Right atrium auricular region (tissue), 2 donors: Measurements from ENCODE around the gene YARS1. TPM values are rescaled to one million over a fixed set of nuclear protein-coding genes. Genes with fewer than 3 reads are reported as not detected.
"Not testable (repeated sequence)": the region's sequence is repeated elsewhere in the genome, so short reads cannot be mapped to it uniquely, and the experiment has no call there.

Experiments
- DNase-seq: peaks from one replicate; pipeline ENCODE4 v3.0.0-alpha.2; 2019; ENCODE audit warnings: low spot score
- H3K27ac ChIP-seq, 2 donors: fragments of 200-600 bp; sonication (generic); 1 replicate in 1 of 2; 2 replicates in 1 of 2; pipeline ENCODE4 v1.5.1; 2016 to 2019
- H3K27me3 ChIP-seq, 2 donors: fragments of 200-600 bp; sonication (generic); one replicate each; pipeline versions ENCODE4 v1.5.1 to v1.6.0; 2017 to 2019
- H3K36me3 ChIP-seq: fragments of 200-600 bp; sonication (generic); one replicate; pipeline ENCODE4 v1.5.1; 2016
- H3K4me1 ChIP-seq, 2 donors: fragments of 200-600 bp; sonication (generic); one replicate each; pipeline versions ENCODE4 v1.5.1 to v1.6.0; 2017 to 2019
- H3K4me3 ChIP-seq, 2 donors: fragments of 200-600 bp; sonication (generic); 1 replicate in 1 of 2; 2 replicates in 1 of 2; pipeline ENCODE4 v1.5.1; 2017 to 2019; ENCODE audit warnings: mild to moderate bottlenecking in 1 of 2, moderate library complexity in 1 of 2
- H3K9me3 ChIP-seq, 2 donors: fragments of 200-600 bp; sonication (generic); one replicate each; pipeline ENCODE4 v1.5.1; 2019
- CTCF ChIP-seq, 2 donors: fragments of 200-600 bp; sonication (generic); IDR thresholded peaks; one replicate each; pipeline ENCODE4 v1.5.1; 2019; ENCODE audit warnings: antibody characterized with exemption in 2 of 2
- total RNA-seq, 2 donors: library from RNA; depleted of rRNA; stranded (reverse); fragments of >200 nt; gene quantifications; one replicate each; pipeline ENCODE4 v1.1.0, GENCODE V29; 2016

Gene YARS1
- total RNA-seq, 2 donors from 2014 or later = 23.3 to 33.1 TPM

- Histone ChIP-seq H3K36me3 (peaks cover 26% of the 10 kb centered on the region), H3K4me1 (peaks cover 0 to 42% of the 10 kb centered on the region in 2 donors), H3K9me3 (no peaks in the 10 kb centered on the region), H3K27me3 (no peaks in the 10 kb centered on the region), H3K4me3 (no peak overlapping the region), H3K27ac (no peak overlapping the region)
- no peak for TF ChIP-seq CTCF (IDR thresholded peaks at IDR 0.05)
- no peak for DNase-seq
These were observed 5.2 kb downstream of the YARS1 start for GRCh38 chr1:32811917-32812316.

- no peak for TF ChIP-seq CTCF (IDR thresholded peaks at IDR 0.05)
- Histone ChIP-seq H3K36me3 (peaks cover 33% of the 10 kb centered on the region), H3K4me1 (peaks cover 0 to 41% of the 10 kb centered on the region in 2 donors), H3K4me3 (no peak overlapping the region), H3K27ac (no peak overlapping the region), H3K27me3 (no peaks in the 10 kb centered on the region), H3K9me3 (no peaks in the 10 kb centered on the region)
- DNase-seq = no peak
These were observed 5.9 kb downstream of the YARS1 start for GRCh38 chr1:32811265-32811664.

- H3K36me3 ChIP-seq = peaks cover 41% of the 10 kb centered on the region
These were observed 6.8 kb downstream of the YARS1 start for GRCh38 chr1:32810358-32810757.

DNA sequence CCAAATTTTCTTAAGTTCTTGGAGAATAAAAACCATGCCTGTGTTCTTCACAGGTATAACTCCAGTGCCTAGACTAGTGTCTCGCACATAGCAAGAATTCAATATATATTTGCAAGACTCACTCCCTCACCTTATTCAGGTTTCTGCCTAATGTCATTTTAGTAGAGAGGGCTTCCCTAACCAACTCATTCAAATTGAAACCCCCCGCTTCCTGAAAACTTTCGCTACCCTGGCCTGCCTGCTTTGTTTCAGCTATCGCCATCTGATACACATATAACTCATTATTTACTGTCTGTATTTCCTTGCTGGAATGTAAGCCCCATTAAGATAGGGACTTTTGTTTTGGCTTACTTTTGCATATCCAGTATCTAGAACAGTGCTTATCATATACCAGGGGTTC, 8.6 kb downstream of the YARS1 start:
- no peak for TF ChIP-seq CTCF (IDR thresholded peaks at IDR 0.05)
- H3K4me3 ChIP-seq = no peak overlapping the region
- H3K36me3 ChIP-seq = peaks cover 42% of the 10 kb centered on the region
- H3K9me3 ChIP-seq = no peaks in the 10 kb centered on the region
- peaks cover 0 to 17% of the 10 kb centered on the region in 2 donors for H3K4me1 ChIP-seq
- no peaks in the 10 kb centered on the region for H3K27me3 ChIP-seq
- DNase-seq = no peak
- H3K27ac ChIP-seq = no peak overlapping the region

More at GRCh38 chr1:32810358-32810757, 6.8 kb downstream of the YARS1 start:
- Histone ChIP-seq H3K27ac (no peak overlapping the region), H3K27me3 (no peaks in the 10 kb centered on the region), H3K4me3 (no peak overlapping the region), H3K4me1 (peaks cover 0 to 33% of the 10 kb centered on the region in 2 donors), H3K9me3 (no peaks in the 10 kb centered on the region)
- DNase-seq = no peak
- no peak for TF ChIP-seq CTCF (IDR thresholded peaks at IDR 0.05)

DNA sequence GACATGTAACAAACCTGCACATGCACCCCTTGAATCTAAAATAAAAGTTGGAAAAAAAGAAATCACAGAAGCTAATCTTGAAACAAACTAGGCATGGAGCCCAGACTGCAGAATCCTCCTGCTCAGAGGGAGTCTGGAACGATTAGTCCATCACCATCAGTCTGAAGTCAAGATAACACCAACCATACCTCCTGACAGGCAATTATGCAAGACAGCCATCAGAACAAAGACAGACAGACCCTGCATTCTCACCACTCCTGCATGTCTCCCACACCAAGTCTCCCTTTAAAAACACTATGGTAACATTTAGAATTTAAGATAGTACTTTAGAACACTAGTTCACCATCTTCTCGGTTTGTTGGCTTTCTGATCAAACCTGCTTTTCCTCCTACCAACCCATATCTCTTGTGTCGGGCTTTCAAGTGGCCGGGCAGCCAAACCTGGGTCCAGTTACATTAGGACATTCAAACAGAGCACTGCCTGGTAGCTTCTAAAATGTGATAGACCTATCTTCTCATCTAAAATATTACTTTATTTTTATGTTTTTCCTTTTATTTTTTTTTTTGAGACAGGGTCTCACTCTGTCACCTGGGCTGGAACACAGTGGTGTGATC, 10.1 kb downstream of the YARS1 start:
- Histone ChIP-seq H3K4me1 (peaks cover 0 to 10% of the 10 kb centered on the region in 2 donors), H3K27ac (peak overlapping the region in 1 of 2 donors; percentile 5), H3K4me3 (no peak overlapping the region), H3K27me3 (no peaks in the 10 kb centered on the region), H3K36me3 (peaks cover 50% of the 10 kb centered on the region), H3K9me3 (no peaks in the 10 kb centered on the region)
- DNase-seq = no peak
- no peak for TF ChIP-seq CTCF (IDR thresholded peaks at IDR 0.05)

DNA sequence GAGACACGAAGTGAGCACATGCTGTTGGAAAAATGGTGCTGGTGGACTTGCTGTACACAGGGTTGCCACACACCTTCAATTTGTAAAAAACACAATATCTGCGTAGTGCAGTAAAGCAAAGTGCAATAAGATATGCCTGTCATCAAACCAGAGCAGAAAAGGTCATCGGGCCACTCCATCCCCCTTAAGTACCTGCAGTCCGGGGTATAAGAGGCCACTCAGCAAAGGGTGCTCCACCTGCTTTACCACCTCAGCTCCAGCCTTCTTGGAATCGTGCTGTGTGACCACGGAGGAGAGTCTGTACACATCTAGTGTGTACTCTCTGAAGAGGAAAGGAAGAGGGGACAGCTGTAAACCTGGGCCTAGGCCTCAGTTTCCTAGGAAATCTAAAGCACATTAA, 10.9 kb downstream of the YARS1 start:
- H3K9me3 ChIP-seq = no peaks in the 10 kb centered on the region
- H3K36me3 ChIP-seq = peaks cover 54% of the 10 kb centered on the region
- H3K27me3 ChIP-seq = no peaks in the 10 kb centered on the region
- no peak overlapping the region for H3K4me3 ChIP-seq
- peaks cover 0 to 10% of the 10 kb centered on the region in 2 donors for H3K4me1 ChIP-seq
- DNase-seq = no peak
- no peak overlapping the region for H3K27ac ChIP-seq
- no peak for TF ChIP-seq CTCF (IDR thresholded peaks at IDR 0.05)

DNA sequence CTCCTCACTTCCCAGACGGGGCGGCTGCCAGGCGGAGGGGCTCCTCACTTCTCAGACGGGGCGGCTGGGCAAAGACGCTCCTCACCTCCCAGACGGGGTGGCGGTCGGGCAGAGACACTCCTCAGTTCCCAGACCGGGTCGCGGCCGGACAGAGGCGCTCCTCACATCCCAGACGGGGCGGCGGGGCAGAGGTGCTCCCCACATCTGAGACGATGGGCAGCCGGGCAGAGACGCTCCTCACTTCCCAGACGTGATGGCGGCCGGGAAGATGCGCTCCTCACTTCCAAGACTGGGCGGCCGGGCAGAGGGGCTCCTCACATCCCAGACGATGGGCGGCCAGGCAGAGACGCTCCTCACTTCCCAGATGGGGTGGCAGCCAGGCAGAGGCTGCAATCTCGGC, 12.7 kb downstream of the YARS1 start:
- not testable (repeated sequence) for H3K9me3 ChIP-seq, DNase-seq, H3K27ac ChIP-seq, H3K4me3 ChIP-seq, H3K27me3 ChIP-seq
- Histone ChIP-seq H3K4me1 (peaks cover 0 to 10% of the 10 kb centered on the region in 2 donors), H3K36me3 (peaks cover 49% of the 10 kb centered on the region)
